22Rv1 (cell line): ENCODE measurements around the gene PPEF1.

Experiments
- ZFX ChIP-seq: fragments of 450-650 bp; IDR thresholded peaks from 2 replicates; pipeline ENCODE4 v1.6.1; 2017; ENCODE audit warnings: antibody characterized with exemption, borderline replicate concordance
- TF ChIP-seq, protein P1 (sequence below): fragments of 450-650 bp; IDR thresholded peaks from 2 replicates; pipeline ENCODE4 v1.5.1; 2017; ENCODE audit warnings: mild to moderate bottlenecking

DNA sequence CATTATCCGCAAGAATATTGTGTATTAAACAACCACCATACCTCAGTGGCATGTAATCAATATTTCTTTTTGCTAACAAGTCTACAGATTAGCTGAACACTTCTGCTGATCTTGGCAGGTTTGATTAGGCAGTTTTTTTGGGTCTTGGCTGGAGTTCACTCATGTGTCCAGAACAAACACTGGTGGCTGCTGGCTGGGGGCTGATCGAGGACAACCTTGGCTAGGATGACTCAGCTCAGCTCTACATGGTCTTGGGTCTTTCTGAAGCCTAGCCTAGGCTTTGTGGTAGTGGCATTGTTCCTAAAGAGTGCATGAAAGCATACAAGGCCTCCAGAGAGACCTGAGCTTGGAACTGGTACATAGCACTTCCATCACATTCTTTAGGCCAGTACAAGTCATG, 41.1 kb downstream of the PPEF1 start:
- TF ChIP-seq, protein P1, sequence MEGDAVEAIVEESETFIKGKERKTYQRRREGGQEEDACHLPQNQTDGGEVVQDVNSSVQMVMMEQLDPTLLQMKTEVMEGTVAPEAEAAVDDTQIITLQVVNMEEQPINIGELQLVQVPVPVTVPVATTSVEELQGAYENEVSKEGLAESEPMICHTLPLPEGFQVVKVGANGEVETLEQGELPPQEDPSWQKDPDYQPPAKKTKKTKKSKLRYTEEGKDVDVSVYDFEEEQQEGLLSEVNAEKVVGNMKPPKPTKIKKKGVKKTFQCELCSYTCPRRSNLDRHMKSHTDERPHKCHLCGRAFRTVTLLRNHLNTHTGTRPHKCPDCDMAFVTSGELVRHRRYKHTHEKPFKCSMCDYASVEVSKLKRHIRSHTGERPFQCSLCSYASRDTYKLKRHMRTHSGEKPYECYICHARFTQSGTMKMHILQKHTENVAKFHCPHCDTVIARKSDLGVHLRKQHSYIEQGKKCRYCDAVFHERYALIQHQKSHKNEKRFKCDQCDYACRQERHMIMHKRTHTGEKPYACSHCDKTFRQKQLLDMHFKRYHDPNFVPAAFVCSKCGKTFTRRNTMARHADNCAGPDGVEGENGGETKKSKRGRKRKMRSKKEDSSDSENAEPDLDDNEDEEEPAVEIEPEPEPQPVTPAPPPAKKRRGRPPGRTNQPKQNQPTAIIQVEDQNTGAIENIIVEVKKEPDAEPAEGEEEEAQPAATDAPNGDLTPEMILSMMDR, result no peak
- no peak for TF ChIP-seq ZFX
